HG03521 (cell line): Measurements from ENCODE around the gene SCAF1.
A peak's percentile ranks its signal among the peaks of the same experiment; 100 is the strongest.

Source experiments
- ATAC-seq: cut with Tn5 transposase; IDR thresholded peaks from one replicate; pipeline ENCODE4 v1.9.1; 2021; ENCODE audit warnings: mild to moderate bottlenecking, moderate library complexity; ENCODE audit not compliant: unreplicated experiment

The SCAF1 gene

GRCh38 chr19:49665351-49666119, 23.5 kb downstream of the SCAF1 start, which contains the start of the genes BCL2L12 and IRF3:
BCL2L12 (plus strand) TSS chr19:49665933; CDS start chr19:49666693, 760 bp downstream.
IRF3 (minus strand) TSS chr19:49665857; CDS start chr19:49664838, 1,019 bp downstream.
- ATAC-seq: peak; percentile 84

- no peak for ATAC-seq
These were observed 24.1 kb downstream of the SCAF1 start for GRCh38 chr19:49666120-49666444.

- ATAC-seq: no peak
These were observed 25.5 kb downstream of the SCAF1 start for GRCh38 chr19:49667473-49667872.

- no peak for ATAC-seq
These were observed 27.5 kb downstream of the SCAF1 start for GRCh38 chr19:49669516-49669915.

GRCh38 chr19:49672131-49672919, 30.3 kb downstream of the SCAF1 start:
- ATAC-seq: no peak

GRCh38 chr19:49676136-49676783, 34.3 kb downstream of the SCAF1 start:
- peak; percentile 14 for ATAC-seq

DNA sequence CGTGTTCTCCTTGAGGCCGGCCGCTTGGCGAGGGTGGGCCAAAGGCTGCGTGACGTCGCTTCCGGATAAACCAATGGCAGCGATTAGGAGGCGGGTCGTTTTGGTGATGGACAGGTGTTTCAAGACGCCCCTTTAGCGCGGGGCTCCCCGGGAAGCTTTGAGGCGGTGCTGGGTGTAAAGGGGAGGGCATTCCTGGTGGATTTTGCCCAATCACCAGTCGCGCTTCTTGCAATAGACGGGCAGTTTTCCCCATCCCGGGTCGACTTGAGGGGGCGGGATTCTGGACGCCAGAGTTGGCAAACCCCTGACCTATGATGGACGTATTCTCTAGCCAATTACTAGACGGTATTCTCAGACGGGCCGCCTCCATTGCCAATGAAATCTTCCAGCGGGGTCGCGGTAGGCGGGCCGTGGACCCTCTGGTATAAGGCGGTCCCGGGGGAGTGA, 34.8 kb downstream of the SCAF1 start:
- peak; percentile 65 for ATAC-seq

- ATAC-seq: peak; percentile 11
These were observed 35.4 kb downstream of the SCAF1 start, which contains the start of gene PRMT1 for GRCh38 chr19:49677231-49677900. PRMT1 (plus strand) TSS chr19:49677271; CDS start chr19:49677281, 10 bp downstream.

- ATAC-seq: no peak
These were observed 36.1 kb downstream of the SCAF1 start for GRCh38 chr19:49677901-49678674.

- no peak for ATAC-seq
These were observed 37.2 kb downstream of the SCAF1 start for GRCh38 chr19:49678985-49679770.

GRCh38 chr19:49679771-49680413, 37.9 kb downstream of the SCAF1 start:
- no peak for ATAC-seq

DNA sequence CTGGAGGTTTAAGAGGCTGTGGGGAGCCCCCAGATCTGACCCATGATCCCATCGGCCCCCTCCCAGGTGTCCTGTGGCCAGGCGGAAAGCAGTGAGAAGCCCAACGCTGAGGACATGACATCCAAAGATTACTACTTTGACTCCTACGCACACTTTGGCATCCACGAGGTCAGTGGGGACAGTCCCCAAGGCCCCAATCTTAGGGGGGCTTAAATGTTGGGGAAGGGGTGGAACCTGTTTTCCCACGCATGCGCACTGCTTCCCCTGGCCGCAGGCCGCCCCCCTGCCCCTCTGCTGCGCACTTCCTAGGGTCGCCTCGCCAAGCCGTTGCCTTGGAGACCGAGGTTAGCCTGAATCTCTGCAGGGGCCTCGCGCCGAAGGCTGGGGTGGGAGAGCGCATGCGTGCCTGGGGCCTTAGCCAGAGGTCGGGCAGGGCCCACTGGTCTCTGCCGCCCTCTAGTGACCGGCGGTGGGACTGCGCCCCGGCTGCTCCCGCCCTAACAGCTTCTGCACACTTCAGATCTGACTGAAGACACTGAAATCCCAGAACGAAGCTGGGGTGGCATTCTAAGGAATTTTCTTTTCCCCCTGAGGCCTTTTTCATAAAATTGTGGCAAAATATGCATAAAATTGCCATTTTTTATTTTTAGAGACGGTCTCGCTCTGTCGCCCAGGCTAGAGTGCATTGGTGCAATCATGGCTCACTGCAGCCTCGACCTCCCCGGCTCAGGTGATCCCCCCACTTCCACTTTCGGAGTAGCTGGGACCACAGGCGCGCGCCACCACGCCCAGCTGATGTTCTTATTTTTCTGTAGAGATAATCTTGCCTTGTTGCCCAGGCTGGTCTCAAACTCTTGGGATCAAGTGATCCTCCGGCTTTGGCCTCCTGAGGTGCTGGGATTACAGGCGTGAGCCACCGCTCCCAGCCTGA, 38.7 kb downstream of the SCAF1 start:
- ATAC-seq: no peak

- ATAC-seq: no peak
These were observed 39.8 kb downstream of the SCAF1 start for GRCh38 chr19:49681830-49682229.

DNA sequence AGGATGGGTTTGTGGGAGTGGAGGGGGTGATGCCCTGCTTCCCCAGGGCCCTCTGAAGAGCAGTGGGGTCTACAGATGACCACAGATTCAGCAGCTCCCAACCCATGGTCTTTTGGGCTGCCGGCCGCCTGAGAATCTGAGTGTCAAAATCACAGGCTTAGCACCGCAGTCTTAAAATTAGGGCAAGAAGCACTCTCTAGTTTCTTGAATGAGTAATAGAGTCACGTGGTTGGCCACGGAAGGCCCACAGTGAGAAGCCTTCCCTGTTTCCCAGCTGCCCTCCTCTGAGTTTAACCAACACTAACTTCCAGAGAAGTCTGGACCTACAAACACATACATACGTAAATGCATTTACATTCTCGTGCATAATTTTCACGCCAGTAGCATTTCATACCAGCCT, 40.3 kb downstream of the SCAF1 start:
- ATAC-seq: no peak

DNA sequence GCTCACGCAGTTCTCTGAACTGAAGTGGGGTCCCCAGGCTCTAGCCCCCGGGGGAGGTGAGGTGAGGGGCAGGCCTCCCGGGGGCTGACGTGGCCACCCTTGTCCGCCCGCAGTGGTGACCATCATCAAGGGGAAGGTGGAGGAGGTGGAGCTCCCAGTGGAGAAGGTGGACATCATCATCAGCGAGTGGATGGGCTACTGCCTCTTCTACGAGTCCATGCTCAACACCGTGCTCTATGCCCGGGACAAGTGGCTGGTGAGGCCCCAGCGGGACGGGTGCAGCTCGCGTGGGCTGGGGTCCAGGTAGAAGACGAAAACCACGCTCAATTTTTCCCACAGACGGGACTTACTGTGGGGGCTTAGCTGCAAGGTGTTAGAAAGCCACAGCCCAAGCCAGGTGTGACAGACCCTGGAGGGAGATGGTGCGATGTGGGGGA, 41.8 kb downstream of the SCAF1 start:
- no peak for ATAC-seq

GRCh38 chr19:49684251-49684982, 42.4 kb downstream of the SCAF1 start:
- no peak for ATAC-seq

- no peak for ATAC-seq
These were observed 43.1 kb downstream of the SCAF1 start for GRCh38 chr19:49684983-49685553.
